IMR-90 (cell line): ENCODE results near the gene CPEB3.

Experiments used
- CEBPB ChIP-seq: IDR thresholded peaks from 2 replicates; pipeline ENCODE4 v1.6.1; 2012; ENCODE audit warnings: low read depth, low read length, improper control_type of control experiment
- CTCF ChIP-seq: conservative IDR thresholded peaks from 2 replicates; pipeline ENCODE4 v1.5.1; 2012; ENCODE audit warnings: mild to moderate bottlenecking, low read depth, low read length, improper control_type of control experiment
- MAZ ChIP-seq: IDR thresholded peaks from 2 replicates; pipeline ENCODE4 v1.6.1; 2012; ENCODE audit warnings: low read depth, mild to moderate bottlenecking, low read length, improper control_type of control experiment, moderate library complexity, borderline replicate concordance
- POLR2A ChIP-seq: IDR thresholded peaks from 2 replicates; pipeline ENCODE4 v1.6.1; 2012; ENCODE audit warnings: mild to moderate bottlenecking, low read depth, low read length
- RFX5 ChIP-seq: IDR thresholded peaks from 2 replicates; pipeline ENCODE4 v1.8.0; 2012; ENCODE audit warnings: low read depth, mild to moderate bottlenecking, low read length, moderate library complexity

- TF ChIP-seq CEBPB (no peak), POLR2A (no peak), CTCF (no peak), MAZ (no peak), RFX5 (no peak)
Observed at GRCh38 chr10:92131275-92131820, 159.5 kb downstream of the CPEB3 start.
